GM18505 (cell line): Measurements from ENCODE around the gene ITIH4.

Experiments
- ATAC-seq: cut with Tn5 transposase; IDR thresholded peaks from one replicate; pipeline ENCODE4 v1.9.1; 2021; ENCODE audit not compliant: unreplicated experiment
- POLR2A ChIP-seq: IDR thresholded peaks from 4 replicates; pipeline ENCODE4 v1.6.1; 2011; ENCODE audit warnings: borderline replicate concordance; ENCODE audit not compliant: insufficient read depth, insufficient read length; ENCODE audit errors: extremely low read depth

Gene ITIH4

DNA sequence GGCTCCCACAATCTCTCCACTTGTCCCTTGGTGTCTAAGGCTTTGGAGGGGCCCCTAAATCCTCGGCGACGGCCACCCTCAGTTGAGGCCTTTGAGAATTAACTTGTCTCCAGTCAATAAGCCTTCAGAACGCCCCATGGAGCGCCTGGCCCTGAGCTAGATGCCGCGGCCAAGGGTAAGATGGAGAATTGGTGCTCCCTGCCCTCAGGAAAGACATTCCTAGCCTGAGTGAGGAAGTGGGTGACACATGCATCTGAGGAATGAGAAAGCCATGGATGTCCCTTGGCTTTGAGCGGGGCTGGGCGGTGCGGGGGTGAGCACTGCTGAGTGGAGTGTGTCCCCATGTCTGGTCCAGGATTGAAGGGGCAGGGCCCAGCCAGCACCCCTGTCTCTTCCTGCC is 13.3 kb downstream of the ITIH4 start:
- no peak for ATAC-seq
- TF ChIP-seq POLR2A, result no peak

DNA sequence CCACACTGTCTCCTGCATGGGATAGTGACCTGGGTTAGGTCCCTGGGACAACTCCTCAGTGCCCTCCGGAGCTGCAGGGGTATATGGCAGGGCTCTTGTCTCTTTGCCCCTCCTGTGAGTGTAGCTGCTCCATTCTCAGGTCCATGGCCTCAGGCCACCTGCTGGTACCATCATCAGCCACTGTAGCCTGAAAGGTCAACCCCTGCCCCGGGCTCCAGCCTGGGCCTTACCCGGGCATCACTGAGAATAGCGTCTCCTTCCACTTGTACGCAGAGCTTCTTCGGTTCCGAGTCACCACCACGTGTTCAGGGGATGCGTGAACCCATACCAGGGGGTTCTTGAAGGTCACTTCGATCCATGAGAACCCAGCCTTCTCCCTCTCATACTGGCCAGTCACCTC is 13.8 kb downstream of the ITIH4 start:
- TF ChIP-seq POLR2A, result no peak
- no peak for ATAC-seq

DNA sequence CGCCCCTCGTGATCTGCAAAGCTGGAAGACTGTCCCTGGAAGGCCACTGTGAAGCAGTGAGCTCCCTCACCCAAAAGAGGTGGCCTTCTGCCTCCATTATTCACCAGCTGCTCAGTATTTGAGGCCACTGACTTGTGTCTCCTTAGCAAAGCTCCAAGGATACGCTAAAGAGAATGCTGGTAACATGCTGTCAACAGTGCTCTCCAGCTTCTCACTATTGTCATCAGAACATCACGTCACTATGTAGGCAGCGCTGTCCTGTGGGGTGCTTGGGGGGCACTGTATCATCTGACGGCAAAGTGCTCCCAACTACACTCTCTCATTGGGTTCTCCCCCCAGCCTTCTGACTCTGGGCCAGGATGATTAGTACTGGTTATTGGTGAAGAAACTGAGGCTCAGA is 14.3 kb downstream of the ITIH4 start:
- no peak for ATAC-seq
- no peak for TF ChIP-seq POLR2A

DNA sequence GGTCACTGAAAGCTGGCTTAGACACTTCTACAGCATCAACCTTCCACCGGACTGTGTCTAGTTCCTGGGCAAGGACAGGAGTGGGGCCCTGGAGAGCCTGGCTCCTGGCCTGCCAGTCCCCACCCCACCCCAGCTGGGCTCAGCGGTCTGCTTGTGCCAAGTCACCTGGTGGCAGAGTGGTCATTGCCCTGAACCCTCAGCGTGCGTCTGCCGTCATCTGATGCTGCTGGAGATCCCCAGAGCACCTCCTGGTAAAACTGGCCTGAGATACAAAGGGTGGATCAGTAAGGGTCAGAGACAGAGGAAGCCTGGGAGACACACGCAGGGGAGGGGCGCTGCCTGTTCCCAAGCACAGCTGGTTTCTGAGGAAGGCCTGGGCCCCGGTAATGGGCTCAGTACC is 16.7 kb downstream of the ITIH4 start:
- no peak for ATAC-seq
- no peak for TF ChIP-seq POLR2A

DNA sequence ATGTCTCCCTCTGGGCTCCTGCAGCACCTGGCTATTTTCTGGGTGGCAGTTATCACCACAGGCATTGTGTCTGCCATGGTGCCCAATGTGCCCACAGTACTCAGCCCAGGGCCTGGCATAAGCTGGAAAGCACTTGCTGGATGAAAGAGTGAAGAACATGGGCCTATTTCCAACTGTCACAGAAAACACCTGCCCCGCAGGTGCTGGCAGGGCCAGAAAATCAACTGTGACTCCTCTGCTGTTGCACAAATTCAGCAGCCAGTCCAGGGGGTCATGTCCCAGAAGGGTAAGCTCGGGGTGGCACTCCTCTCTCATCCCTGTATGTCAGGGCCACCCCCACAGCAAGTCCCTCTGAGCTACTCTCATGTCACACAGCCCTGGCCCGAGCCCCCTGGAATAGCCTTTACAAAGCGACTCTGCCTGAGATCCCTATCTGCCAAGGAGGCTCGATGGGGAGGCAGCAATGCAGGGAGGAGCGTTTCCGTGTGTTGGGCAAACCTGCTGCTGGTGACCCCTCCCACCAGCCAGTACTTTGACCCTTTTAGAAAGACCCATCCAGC is 18.9 kb downstream of the ITIH4 start:
- ATAC-seq, result no peak
- no peak for TF ChIP-seq POLR2A

DNA sequence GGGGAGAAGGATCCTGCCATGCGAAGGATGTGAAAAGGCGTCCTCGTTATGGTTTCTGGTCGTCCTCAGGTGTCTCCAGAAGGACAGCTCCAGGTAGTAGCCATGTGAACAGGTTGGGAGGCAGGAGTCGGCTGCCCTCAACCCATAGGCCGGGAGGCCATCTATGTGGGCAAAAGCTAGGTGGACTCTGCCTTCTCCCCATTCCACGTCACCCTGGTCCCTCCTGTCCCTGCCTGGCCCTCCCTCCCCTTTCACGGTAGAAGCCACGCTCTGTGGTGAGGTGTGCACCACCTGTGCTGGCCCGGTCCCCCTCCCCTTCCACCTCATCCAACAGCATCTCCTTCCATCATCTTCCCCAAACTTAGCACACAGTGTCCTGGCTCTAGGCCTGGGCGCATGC is 19.5 kb downstream of the ITIH4 start:
- TF ChIP-seq POLR2A, result no peak
- ATAC-seq, result no peak

DNA sequence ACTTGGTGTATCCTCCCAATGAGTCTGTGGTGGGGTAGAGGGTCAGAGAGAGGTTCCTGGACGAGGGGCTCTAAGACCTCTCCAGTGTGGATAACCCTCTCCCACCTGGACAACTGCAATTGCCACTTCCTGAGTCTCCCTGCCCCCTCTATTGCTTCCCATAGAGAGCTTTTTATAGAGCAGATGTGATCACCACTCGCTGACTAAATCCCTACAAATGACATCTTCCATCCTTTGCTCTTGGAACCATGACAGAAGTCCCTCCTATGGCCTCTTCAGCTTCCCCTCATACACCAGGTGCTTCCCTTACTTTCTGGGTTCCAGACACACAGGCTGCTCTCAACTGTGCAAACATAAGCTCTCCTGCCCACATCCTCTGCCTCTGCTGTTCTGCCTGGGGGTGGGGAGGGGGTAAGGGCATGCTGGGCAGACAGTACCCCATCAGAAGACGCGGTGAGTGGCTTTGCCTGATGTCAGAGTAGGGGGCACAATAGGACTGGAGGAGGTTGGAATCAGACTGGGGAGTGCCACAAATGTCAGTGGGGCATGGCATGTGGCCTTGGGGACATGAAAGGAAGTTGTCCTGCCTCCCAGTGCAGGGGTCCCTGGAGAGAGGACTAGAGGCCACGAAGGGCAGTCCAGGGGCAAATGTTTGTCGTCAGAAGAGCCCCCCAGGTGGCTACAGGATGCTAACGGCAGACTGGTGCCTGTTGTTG is 20.7 kb downstream of the ITIH4 start:
- TF ChIP-seq POLR2A, result no peak
- no peak for ATAC-seq

DNA sequence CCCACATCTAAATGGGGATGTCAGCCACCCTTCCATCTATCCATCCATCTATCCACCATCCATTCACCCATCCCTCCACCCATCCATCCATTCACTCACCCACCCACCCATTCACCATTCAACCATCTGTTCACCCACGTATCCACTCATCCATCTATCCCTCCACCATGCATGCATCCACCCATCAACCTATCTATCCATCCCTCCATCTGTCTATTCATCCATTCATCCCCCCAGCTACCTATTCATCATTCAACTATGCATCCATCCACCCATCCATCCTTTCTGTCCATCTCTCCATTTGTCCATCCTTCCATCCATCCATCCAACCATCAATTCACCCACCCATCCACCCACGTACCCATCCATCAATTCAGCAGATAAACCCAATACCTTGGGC is 21.3 kb downstream of the ITIH4 start:
- TF ChIP-seq POLR2A, result no peak
- ATAC-seq, result no peak

DNA sequence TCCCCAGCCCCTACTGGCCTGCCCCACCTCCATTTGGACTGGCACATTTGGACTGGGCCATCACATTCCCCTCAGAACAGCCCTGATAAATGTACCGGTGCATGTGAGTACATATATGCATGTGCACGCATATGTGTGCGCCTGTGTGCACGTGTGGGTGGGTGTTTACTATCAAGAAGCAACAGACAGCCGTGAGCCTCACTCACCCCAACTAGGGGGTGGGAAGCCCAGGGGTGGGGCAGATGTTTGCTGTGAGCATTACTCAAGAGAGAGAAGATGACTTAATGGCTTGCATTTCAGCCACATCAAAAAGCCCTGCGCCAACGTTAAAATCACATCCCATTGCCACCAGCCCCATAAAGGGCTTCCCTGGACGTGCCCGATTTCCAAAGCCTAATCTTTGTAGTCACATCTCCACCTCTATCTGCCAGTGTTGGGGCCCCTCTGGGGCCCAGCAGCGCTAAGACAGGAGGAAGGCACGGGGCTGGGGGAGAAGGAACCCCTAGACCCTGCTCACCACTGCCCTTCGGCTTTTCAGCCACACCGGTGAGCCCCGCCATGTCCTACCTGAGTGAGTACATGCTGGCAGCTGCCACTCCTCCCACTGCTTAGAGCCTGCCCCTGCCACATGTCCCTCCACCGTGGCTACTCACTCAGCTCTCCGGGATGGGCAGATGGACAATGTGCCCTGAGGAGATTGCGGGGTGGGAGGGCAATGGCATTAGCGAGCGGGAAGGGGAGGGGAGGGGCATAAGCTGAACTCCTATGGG is 25.0 kb downstream of the ITIH4 start:
- no peak for ATAC-seq

DNA sequence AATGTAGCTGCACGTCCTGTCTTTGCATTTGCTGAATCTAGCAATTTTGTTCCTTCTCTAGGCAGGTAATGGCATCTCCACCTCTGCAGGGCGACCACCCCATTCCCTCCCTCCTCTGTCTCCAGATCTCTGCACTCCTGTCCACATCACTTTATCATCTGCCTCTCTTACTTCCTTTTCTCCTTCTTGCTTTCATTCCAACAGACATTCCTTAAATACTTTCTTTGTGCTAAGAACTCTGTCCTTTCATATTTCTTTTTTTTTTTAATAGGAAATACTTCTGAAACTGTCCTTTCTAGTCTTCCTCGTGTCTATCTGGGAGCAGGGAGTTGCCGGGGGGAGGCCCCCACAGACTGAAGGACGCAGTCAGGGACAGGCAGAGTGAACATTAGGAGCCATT is 28.6 kb downstream of the ITIH4 start:
- ATAC-seq, result no peak
- no peak for TF ChIP-seq POLR2A

More for the DNA sequence above, 25.0 kb downstream of the ITIH4 start:
- no peak for TF ChIP-seq POLR2A

DNA sequence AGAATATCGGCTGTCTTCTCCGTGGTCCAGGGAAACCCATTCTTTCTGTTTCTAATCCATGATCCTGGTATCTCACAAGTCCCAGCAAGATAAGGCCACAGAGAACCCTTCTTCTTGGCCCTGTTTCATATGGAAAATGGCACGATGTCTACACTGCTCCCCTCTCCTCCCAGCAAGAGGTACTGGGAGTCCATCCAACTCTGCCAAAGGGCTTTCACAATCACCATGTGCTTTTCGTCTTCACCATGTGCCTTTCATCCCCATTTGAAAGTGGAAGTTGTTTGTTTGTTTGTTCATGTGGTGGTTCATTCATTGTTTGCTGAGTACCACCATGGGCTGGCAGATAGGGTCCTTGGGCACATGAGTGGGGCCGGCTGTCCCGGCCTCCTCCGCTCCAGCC is 30.4 kb downstream of the ITIH4 start:
- no peak for ATAC-seq
- no peak for TF ChIP-seq POLR2A

DNA sequence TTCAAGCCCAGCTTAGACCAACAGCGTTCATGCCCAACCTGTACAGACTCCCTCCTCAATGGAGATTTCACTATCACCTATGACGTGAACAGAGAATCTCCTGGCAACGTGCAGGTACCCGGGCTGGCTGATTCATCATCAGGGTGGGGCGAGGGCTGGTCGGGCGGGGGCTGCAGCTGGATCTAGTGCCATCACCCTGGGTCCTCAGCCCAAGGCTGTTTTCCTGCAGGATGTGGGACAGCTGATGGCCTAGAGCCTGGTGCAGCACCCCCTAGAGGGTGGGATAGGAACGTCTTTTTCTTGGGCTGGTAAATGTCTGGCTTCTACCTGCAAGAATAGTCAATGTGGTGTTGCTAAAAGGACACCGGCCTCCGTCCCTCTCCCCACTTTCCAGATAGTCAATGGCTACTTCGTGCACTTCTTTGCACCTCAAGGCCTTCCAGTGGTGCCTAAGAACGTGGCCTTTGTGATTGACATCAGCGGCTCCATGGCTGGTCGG is 31.4 kb downstream of the ITIH4 start:
- TF ChIP-seq POLR2A, result no peak
- ATAC-seq, result no peak

DNA sequence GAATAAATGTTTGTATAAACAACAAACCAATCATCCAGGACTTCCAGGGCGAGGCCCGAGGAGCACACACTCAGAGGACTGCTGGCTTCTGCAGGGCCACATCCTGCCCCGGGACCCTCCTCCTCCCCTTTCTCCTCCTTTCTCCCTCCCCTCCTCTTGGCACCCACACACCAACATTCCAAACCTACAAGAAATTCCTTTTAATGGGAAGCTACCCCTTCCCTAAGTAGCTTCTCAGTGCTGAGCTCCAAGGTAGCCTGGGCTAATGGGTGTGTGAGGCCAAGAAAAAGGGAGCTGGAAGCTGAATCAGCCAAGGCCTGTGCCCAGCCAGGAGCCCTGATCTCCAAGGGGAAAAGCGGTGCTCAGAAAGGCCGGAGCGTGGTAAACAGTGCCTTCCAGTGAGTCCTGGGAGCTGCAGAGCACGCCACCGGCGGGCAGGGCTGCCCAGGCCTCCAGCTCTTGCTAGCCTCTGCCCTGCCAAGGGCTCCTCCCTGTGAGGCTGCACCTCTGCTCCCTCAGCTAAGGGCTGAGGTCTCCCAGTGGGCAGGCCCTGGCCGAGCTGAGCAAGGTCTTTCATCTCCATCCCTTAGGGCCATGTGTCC is 32.0 kb downstream of the ITIH4 start:
- no peak for ATAC-seq
- no peak for TF ChIP-seq POLR2A
